Nephron progenitor cell (in vitro differentiated cells): ENCODE measurements around the gene HDAC9.

ENCODE experiments used
- DNase-seq: peaks from one replicate; pipeline ENCODE4 v3.0.0; 2021
- H3K27ac Mint-ChIP-seq: 2 replicates; pipeline ENCODE4 v1.8.0; 2021; ENCODE audit warnings: mild to moderate bottlenecking, moderate library complexity, mixed read lengths
- H3K27me3 Mint-ChIP-seq: 2 replicates; pipeline ENCODE4 v1.8.0; 2021; ENCODE audit warnings: mild to moderate bottlenecking, low read depth, mixed read lengths; ENCODE audit not compliant: poor library complexity
- H3K36me3 Mint-ChIP-seq: 2 replicates; pipeline ENCODE4 v1.8.0; 2021; ENCODE audit warnings: low read depth, mixed read lengths
- H3K4me1 Mint-ChIP-seq: 2 replicates; pipeline ENCODE4 v1.8.0; 2021; ENCODE audit warnings: mixed read lengths
- H3K4me3 Mint-ChIP-seq: 2 replicates; pipeline ENCODE4 v1.8.0; 2021; ENCODE audit warnings: mild to moderate bottlenecking, moderate library complexity, mixed read lengths
- H3K9me3 Mint-ChIP-seq: 2 replicates; pipeline ENCODE4 v1.8.0; 2021; ENCODE audit warnings: mild to moderate bottlenecking, moderate library complexity, mixed read lengths
- CTCF ChIP-seq: fragments of 200-600 bp; sonication (generic); IDR thresholded peaks from 2 replicates; pipeline ENCODE4 v1.5.0; 2021; ENCODE audit warnings: antibody characterized with exemption

Gene HDAC9

GRCh38 chr7:18997477-18998150 is 502.1 kb downstream of the HDAC9 start:
- Mint-ChIP-seq H3K27ac (no peak overlapping the region), H3K4me1 (peaks cover 7% of the 10 kb centered on the region), H3K4me3 (no peak overlapping the region), H3K9me3 (no peaks in the 10 kb centered on the region), H3K27me3 (peaks cover 3% of the 10 kb centered on the region), H3K36me3 (no peaks in the 10 kb centered on the region)
- no peak for TF ChIP-seq CTCF
- no peak for DNase-seq

GRCh38 chr7:19000410-19000809 is 504.9 kb downstream of the HDAC9 start:
- Mint-ChIP-seq H3K9me3 (no peaks in the 10 kb centered on the region), H3K4me1 (peaks cover 7% of the 10 kb centered on the region), H3K4me3 (no peak overlapping the region), H3K27ac (no peak overlapping the region), H3K27me3 (no peaks in the 10 kb centered on the region), H3K36me3 (no peaks in the 10 kb centered on the region)
- TF ChIP-seq CTCF = no peak
- DNase-seq = no peak

GRCh38 chr7:19001854-19002253 is 506.3 kb downstream of the HDAC9 start:
- Mint-ChIP-seq H3K36me3 (no peaks in the 10 kb centered on the region), H3K9me3 (no peaks in the 10 kb centered on the region), H3K27me3 (no peaks in the 10 kb centered on the region), H3K27ac (no peak overlapping the region), H3K4me3 (no peak overlapping the region), H3K4me1 (peaks cover 7% of the 10 kb centered on the region)
- TF ChIP-seq CTCF = no peak
- DNase-seq = no peak

GRCh38 chr7:19009241-19009935 is 513.8 kb downstream of the HDAC9 start:
- H3K27me3 Mint-ChIP-seq = no peaks in the 10 kb centered on the region
- no peaks in the 10 kb centered on the region for H3K9me3 Mint-ChIP-seq
- H3K36me3 Mint-ChIP-seq = no peaks in the 10 kb centered on the region
- H3K4me1 Mint-ChIP-seq = no peaks in the 10 kb centered on the region
- no peak overlapping the region for H3K4me3 Mint-ChIP-seq
- H3K27ac Mint-ChIP-seq = no peak overlapping the region
- no peak for DNase-seq
- TF ChIP-seq CTCF = no peak

GRCh38 chr7:19009936-19010280 is 514.4 kb downstream of the HDAC9 start:
- no peak overlapping the region for H3K27ac Mint-ChIP-seq
- no peaks in the 10 kb centered on the region for H3K27me3 Mint-ChIP-seq
- no peak for TF ChIP-seq CTCF
- H3K4me1 Mint-ChIP-seq = no peaks in the 10 kb centered on the region
- no peaks in the 10 kb centered on the region for H3K36me3 Mint-ChIP-seq
- H3K4me3 Mint-ChIP-seq = no peak overlapping the region
- no peaks in the 10 kb centered on the region for H3K9me3 Mint-ChIP-seq
- no peak for DNase-seq

- Mint-ChIP-seq H3K4me1 (no peaks in the 10 kb centered on the region), H3K27ac (no peak overlapping the region), H3K36me3 (peaks cover 7% of the 10 kb centered on the region), H3K4me3 (no peak overlapping the region), H3K9me3 (peaks cover 8% of the 10 kb centered on the region), H3K27me3 (no peaks in the 10 kb centered on the region)
- TF ChIP-seq CTCF = no peak
- DNase-seq = no peak
Measured at GRCh38 chr7:19011212-19011611, 515.7 kb downstream of the HDAC9 start.
